Subcutaneous adipose tissue (tissue), 4 donors: ENCODE measurements around the gene SNX27. TPM values are rescaled to one million over a fixed set of nuclear protein-coding genes. Genes with fewer than 3 reads are reported as not detected.

Experiments
- total RNA-seq, 4 donors: library from RNA; depleted of rRNA; stranded (reverse); fragments of >200 nt; gene quantifications; one replicate each; pipeline ENCODE4 v1.1.0, GENCODE V29; 2016
- TF ChIP-seq, protein P1 (sequence below): fragments of 450-650 bp; IDR thresholded peaks from one replicate; pipeline ENCODE4 v1.5.1; 2016; ENCODE audit warnings: low read depth, mild to moderate bottlenecking, control low read depth, antibody characterized with exemption, moderate library complexity

The SNX27 gene
- total RNA-seq, 4 donors from 2014 or later: 30.0 to 62.2 (median 46.6) TPM

DNA sequence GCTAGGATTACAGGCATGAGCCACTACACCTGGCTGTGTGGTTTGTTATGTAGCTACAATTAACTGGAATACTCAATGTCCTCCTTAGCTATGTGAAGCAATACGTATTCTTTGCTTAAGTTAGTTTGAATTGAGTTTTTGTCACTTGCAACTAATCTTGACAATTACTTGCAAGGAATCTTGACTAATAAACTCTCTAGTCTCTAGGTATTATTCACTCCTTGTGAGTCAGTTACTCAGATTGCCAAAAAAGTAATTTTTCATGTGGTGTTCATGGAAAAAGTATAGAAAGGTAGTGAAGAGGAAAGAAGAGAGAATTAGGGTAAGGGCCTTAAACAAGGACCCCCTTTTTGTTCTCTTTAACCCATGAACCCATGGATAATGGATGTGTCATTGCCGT is 7.6 kb upstream of the SNX27 start:
- TF ChIP-seq, protein P1, sequence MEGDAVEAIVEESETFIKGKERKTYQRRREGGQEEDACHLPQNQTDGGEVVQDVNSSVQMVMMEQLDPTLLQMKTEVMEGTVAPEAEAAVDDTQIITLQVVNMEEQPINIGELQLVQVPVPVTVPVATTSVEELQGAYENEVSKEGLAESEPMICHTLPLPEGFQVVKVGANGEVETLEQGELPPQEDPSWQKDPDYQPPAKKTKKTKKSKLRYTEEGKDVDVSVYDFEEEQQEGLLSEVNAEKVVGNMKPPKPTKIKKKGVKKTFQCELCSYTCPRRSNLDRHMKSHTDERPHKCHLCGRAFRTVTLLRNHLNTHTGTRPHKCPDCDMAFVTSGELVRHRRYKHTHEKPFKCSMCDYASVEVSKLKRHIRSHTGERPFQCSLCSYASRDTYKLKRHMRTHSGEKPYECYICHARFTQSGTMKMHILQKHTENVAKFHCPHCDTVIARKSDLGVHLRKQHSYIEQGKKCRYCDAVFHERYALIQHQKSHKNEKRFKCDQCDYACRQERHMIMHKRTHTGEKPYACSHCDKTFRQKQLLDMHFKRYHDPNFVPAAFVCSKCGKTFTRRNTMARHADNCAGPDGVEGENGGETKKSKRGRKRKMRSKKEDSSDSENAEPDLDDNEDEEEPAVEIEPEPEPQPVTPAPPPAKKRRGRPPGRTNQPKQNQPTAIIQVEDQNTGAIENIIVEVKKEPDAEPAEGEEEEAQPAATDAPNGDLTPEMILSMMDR: no peak

DNA sequence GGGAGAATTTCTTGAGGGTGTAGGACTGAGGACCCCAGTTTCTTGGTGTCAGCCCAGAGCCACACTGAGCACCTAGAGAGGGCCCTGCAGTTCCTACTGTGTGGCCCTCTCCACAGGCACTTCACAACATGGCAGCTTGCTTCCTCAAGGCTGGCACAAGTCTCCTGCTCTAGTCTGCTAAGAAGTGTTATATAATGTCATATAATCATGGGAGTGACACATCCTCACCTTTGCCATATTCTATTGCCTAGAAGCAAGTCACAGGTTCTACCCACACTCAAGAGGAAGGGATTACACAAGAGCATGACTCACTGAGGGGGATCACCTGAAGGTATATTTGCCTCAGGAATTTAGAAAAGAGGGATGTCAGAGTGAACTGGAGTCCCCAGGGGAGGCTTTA is 5.5 kb upstream of the SNX27 start:
- TF ChIP-seq, protein P1: no peak

DNA sequence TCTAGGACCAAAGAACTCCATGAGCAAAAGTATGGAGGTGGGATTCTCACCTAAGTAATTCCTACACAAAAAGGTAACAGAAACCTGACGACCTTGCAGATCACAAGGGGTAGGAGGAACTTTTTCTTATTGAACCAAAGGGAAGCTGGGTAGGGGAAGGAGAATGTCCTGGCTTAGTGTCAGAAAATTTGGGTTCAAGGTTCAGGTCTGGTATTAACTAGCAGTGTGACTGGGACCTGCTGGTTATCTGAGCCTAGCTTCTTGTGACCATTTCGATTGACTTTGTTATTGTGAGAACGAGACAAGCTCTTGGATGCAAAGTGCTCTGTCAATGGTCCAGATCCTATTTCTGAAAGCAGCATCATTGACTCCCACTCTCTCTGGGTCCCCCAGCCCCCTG is 5.0 kb upstream of the SNX27 start:
- TF ChIP-seq, protein P1: no peak

DNA sequence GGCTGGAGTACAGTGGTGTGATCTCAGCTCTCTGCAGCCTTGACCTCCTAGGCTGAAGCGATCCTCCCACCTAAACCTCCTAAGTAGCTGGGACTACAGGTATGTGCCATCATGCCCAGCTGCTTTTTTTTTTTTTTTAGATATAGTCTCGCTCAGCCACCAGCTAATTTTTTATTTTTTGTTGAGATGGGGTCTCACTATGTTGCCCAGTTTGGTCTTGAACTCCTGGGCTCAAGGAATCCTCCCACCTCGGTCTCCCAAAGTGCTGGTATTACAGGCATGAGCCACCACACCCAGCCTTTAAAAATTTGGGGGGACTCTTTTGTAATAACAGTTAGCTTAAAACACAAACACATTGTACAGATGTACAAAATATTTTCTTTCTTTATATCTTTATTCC is 1.7 kb upstream of the SNX27 start:
- TF ChIP-seq, protein P1: no peak

DNA sequence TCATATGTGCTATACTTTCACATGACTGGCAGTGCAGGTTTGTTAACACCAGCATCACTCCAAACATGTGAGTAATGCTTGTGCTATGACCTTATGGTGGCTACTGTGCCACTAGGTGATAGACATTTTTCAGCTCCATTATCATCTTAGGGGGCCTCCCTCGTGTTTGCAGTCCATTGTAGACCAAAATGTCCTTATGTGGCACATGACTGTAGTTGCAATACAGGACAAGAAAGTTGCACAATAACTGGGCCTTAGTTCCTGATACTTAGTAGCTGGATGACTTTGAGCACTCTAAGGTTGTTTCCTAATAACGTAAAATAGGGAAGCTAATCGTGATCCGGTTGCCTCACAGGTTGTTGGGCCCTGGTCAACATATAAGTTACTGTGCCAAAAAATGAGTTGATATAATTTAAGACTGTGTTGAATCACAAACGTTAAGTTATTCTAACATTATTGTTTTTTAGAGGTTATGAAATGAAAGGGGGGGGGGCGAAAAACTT is 511 bp upstream of the SNX27 start:
- TF ChIP-seq, protein P1: no peak

DNA sequence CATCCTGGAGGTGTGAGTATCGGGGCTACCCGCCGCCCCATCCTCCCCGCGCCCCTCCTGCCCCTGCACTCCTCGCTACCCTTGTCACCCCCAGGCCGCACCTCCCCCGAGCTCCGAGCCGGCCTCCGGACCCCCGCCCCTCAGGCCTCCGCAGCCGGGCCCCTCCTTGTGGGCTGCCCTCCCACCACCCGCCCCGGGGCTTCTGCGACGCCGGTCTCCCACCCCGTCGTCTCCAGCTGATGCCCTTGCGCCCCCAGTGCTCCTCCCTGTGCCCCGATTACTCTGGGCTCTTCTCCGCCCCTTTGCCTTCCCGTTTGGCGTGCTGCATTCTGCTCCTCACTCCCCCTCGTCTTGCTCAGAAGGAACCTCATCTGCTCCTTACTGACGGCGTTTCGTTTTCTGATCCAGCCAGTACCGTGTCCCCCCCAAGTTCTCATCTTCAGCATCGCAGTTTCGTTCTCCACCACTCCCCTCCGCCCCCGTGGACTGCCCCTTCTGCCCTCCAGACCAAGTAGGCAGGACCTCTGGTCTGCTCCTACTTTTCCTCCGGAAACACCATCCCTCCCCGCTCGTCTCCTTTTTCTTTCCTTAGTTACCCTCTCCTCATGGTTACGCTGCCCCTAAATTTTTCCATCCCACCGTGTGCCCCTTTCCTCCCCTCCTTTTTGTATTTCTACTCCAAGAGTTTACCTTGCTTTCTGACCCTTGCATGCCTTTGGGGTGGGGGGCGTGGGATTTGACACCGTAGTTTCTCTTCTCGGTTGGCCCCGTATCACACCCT is 841 bp downstream of the SNX27 start:
- TF ChIP-seq, protein P1: no peak

DNA sequence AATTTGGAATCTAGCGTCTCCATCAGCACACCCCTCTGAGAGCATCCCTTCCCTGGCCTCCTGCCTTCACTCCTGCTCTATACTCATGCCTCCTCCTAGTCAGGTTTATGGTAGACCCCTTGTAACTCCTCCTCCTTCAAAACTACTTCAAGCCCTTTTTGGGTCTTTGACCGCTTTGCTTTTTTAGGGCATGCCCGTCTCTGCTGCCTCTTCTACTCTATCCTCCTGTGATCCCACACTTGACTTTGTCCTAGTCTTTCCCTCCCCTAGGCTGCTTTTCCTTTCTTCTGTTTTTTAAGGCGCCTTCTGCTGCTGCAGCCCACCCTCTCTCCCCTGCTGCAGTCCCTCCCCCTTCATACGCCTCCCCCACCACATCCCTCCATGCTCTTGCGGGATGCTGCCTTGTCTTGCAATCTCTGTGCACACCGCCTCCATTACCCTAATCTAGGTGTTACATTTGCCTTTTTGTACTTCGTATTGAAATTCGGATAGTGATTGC is 1.5 kb downstream of the SNX27 start:
- TF ChIP-seq, protein P1: no peak
